Caco-2 (cell line): ENCODE results near the gene BLTP3A. TPM values are rescaled to one million over a fixed set of nuclear protein-coding genes. Genes with fewer than 3 reads are reported as not detected.
"Not testable (repeated sequence)": the region's sequence is repeated elsewhere in the genome, so short reads cannot be mapped to it uniquely, and the experiment has no call there.

Source experiments
- BruUV-seq: library from RNA; stranded (reverse); fragments of 400-500 nt; replicated peaks from 2 replicates; lab custom pipeline; 2021; lab: Mats Ljungman, UMichigan
- CTCF ChIA-PET: fragments of 300-600 bp; sonication (Branson Sonifier 250); formaldehyde crosslinking; loops from one replicate; lab custom pipeline; 2022; ENCODE audit warnings: antibody characterized with exemption; lab: Charles Lee
- POLR2A ChIA-PET: fragments of 300-600 bp; sonication (Branson Sonifier 250); formaldehyde crosslinking; loops from one replicate; lab custom pipeline; 2022; ENCODE audit warnings: antibody characterized with exemption; lab: Charles Lee
- DNase-seq, 2 experiments: peaks; one replicate each; pipeline versions ENCODE4 v3.0.0 to v3.0.0-alpha.2; 2020 to 2022
- H3K27me3 ChIP-seq: replicated peaks from 2 replicates; pipeline ENCODE4 v1.6.0; 2011; ENCODE audit warnings: low read length; ENCODE audit not compliant: control insufficient read depth, insufficient read depth
- H3K36me3 ChIP-seq: 2 replicates; pipeline ENCODE4 v1.5.1; 2011; ENCODE audit warnings: low read length; ENCODE audit not compliant: control insufficient read depth, insufficient read depth
- H3K4me1 ChIP-seq: fragments of 250-450 bp; sonication (Bioruptor Pico); 2 replicates; pipeline ENCODE4 v1.5.1; 2020; ENCODE audit warnings: mild to moderate bottlenecking
- H3K4me3 ChIP-seq: 2 replicates; pipeline ENCODE4 v1.5.1; 2011; ENCODE audit warnings: low read depth, mild to moderate bottlenecking, control low read depth, low read length
- H3K9me3 ChIP-seq: fragments of 250-450 bp; sonication (Bioruptor Pico); 2 replicates; pipeline ENCODE4 v1.5.1; 2020; ENCODE audit warnings: mild to moderate bottlenecking, moderate library complexity
- H3K27ac Mint-ChIP-seq: one replicate; pipeline ENCODE4 v1.8.0; 2022; ENCODE audit warnings: mixed read lengths; ENCODE audit not compliant: unreplicated experiment
- H3K27me3 Mint-ChIP-seq: one replicate; pipeline ENCODE4 v1.8.0; 2022; ENCODE audit warnings: mixed read lengths; ENCODE audit not compliant: insufficient read depth, unreplicated experiment
- H3K36me3 Mint-ChIP-seq: one replicate; pipeline ENCODE4 v1.8.0; 2022; ENCODE audit warnings: mild to moderate bottlenecking, mixed read lengths; ENCODE audit not compliant: insufficient read depth, unreplicated experiment
- H3K4me1 Mint-ChIP-seq: one replicate; pipeline ENCODE4 v1.8.0; 2022; ENCODE audit warnings: low read depth, mixed read lengths; ENCODE audit not compliant: unreplicated experiment
- H3K4me3 Mint-ChIP-seq: one replicate; pipeline ENCODE4 v1.8.0; 2022; ENCODE audit warnings: mild to moderate bottlenecking, moderate library complexity, mixed read lengths; ENCODE audit not compliant: unreplicated experiment
- H3K9me3 Mint-ChIP-seq: one replicate; pipeline ENCODE4 v1.8.0; 2022; ENCODE audit warnings: mixed read lengths; ENCODE audit not compliant: unreplicated experiment
- intact Hi-C: fragments of 100-400 bp; cut with micrococcal nuclease; formaldehyde crosslinking; loops from one replicate; pipeline ENCODE4 v1.10.0; 2022; ENCODE audit not compliant: unreplicated experiment
- total RNA-seq: library from RNA; stranded (reverse); gene quantifications from 2 replicates; pipeline ENCODE4 v1.2.3, GENCODE V29; 2022
- TF ChIP-seq, protein P1 (sequence below), 2 experiments: fragments of 200-600 bp in 1 of 2; IDR thresholded peaks; 1 replicate in 1 of 2; 2 replicates in 1 of 2; pipeline versions ENCODE4 v1.5.1 to v1.8.0; 2011 to 2022; ENCODE audit warnings: antibody characterized with exemption in 1 of 2, control low read depth in 1 of 2, inconsistent platforms in 1 of 2, low read depth in 1 of 2, low read length in 1 of 2, mild to moderate bottlenecking in 1 of 2, moderate library complexity in 1 of 2; ENCODE audit not compliant: insufficient read depth in 1 of 2, severe bottlenecking in 1 of 2, unreplicated experiment in 1 of 2

BLTP3A gene
- total RNA-seq, 1 experiment from 2014 or later: 41.6 TPM

DNA sequence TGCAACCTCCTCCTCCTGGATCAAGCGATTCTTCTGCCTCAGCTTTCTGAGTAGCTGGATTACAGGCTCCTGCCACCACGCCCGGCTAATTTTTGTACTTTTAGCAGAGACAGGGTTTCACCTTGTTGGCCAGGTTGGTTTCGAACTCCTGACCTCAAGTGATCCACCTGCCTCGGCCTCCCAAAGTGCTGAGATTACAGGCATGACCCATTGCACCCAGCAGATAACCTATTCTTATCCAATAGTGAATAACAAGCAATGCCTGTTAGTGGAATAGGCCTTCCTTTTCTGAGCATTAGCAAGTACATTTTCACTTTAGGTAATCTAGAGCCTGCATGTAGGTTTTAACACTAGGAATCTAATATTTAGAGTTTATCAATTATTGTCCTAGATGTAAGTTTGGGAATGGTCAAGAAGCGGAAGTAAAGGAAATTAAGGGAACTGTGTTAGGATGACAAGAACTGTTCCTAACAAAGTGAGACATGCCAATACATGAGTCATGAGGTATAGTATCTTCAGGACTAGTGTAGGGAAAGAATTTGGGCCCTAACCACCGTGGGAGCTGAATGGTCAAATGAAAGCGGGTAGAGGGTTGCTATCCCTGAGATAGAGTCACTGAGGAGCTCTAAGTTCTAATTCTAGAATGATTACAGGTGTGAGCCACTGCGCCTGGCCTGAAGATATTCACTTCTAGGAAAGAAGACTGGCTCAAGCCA is 15.0 kb downstream of the BLTP3A start:
- TF ChIP-seq, protein P1, sequence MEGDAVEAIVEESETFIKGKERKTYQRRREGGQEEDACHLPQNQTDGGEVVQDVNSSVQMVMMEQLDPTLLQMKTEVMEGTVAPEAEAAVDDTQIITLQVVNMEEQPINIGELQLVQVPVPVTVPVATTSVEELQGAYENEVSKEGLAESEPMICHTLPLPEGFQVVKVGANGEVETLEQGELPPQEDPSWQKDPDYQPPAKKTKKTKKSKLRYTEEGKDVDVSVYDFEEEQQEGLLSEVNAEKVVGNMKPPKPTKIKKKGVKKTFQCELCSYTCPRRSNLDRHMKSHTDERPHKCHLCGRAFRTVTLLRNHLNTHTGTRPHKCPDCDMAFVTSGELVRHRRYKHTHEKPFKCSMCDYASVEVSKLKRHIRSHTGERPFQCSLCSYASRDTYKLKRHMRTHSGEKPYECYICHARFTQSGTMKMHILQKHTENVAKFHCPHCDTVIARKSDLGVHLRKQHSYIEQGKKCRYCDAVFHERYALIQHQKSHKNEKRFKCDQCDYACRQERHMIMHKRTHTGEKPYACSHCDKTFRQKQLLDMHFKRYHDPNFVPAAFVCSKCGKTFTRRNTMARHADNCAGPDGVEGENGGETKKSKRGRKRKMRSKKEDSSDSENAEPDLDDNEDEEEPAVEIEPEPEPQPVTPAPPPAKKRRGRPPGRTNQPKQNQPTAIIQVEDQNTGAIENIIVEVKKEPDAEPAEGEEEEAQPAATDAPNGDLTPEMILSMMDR (IDR thresholded peaks at IDR 0.05; ENCODE audit: insufficient read depth in 1 of 2, low read depth in 1 of 2, low read length in 1 of 2, severe bottlenecking in 1 of 2, unreplicated experiment in 1 of 2): no peak
- Mint-ChIP-seq H3K4me3 (no peak overlapping the region), H3K27me3 (no peaks in the 10 kb centered on the region), H3K36me3 (peaks cover 21% of the 10 kb centered on the region), H3K4me1 (peaks cover 16% of the 10 kb centered on the region), H3K9me3 (no peaks in the 10 kb centered on the region), H3K27ac (peak overlapping the region; percentile 55)
- no peak for DNase-seq
- Histone ChIP-seq H3K4me1 (peaks cover 55% of the 10 kb centered on the region), H3K36me3 (no peaks in the 10 kb centered on the region), H3K9me3 (no peaks in the 10 kb centered on the region), H3K27me3 (no peaks in the 10 kb centered on the region), H3K4me3 (no peak overlapping the region)
- intact Hi-C loops: no loop called here
- BruUV-seq: no TSS peak
- ChIA-PET CTCF (no interaction called here), POLR2A (no interaction called here)

DNA sequence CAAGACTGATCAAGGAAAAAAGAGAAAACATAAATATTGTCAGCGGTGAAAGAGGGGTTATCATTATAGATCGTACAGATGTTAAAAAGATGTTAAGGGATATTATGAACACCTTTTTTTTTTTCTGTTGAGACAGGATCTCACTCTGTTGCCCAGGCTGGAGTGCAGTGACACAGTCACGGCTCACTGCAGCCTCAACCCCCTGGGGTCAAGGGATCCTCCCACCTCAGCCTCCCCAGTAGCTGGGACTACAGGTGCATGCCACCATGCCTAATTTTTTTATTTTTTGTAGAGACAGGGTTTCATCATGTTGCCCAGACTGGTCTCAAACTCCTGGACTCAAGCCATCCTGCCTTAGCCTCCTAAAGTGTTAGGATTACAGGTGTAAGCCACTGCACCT is 16.6 kb downstream of the BLTP3A start:
- H3K27me3 ChIP-seq, H3K4me3 ChIP-seq, H3K9me3 ChIP-seq, H3K27ac Mint-ChIP-seq, POLR2A ChIA-PET, intact Hi-C loops, BruUV-seq, H3K27me3 Mint-ChIP-seq, H3K4me3 Mint-ChIP-seq, H3K36me3 ChIP-seq, H3K9me3 Mint-ChIP-seq, DNase-seq, CTCF ChIA-PET: not testable (repeated sequence)
- Mint-ChIP-seq H3K36me3 (peaks cover 21% of the 10 kb centered on the region), H3K4me1 (peaks cover 16% of the 10 kb centered on the region)
- H3K4me1 ChIP-seq: peaks cover 57% of the 10 kb centered on the region

DNA sequence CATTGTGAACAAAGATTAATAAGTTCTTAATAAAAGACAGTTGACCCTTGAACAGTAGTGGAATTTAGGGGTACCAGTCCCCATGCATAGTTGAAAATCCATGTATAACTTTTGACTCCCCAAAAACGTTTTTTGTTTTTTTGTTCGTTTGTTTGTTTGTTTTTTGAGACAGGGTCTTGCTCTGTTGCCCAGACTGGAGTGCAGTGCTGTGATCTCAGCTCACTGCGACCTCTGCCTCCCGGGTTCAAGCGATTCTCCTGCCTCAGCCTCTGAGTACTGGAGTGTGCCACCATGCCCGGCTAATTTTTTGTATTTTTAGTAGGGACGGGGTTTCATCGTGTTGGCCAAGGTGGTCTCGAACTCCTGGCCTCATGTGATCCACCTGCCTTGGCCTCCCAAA is 17.5 kb downstream of the BLTP3A start:
- BruUV-seq, POLR2A ChIA-PET, H3K36me3 ChIP-seq, H3K27ac Mint-ChIP-seq, intact Hi-C loops, H3K9me3 Mint-ChIP-seq, H3K4me3 Mint-ChIP-seq, H3K9me3 ChIP-seq, H3K27me3 Mint-ChIP-seq, DNase-seq, H3K4me3 ChIP-seq, H3K27me3 ChIP-seq: not testable (repeated sequence)
- CTCF ChIA-PET: interaction anchor here (0.5 kb wide), 1 partner anchor 78 kb away, joined by 3 read pairs; no protein-coding TSS in a partner anchor
- H3K36me3 Mint-ChIP-seq: peaks cover 21% of the 10 kb centered on the region
- H3K4me1 ChIP-seq: peaks cover 51% of the 10 kb centered on the region
- H3K4me1 Mint-ChIP-seq: peaks cover 13% of the 10 kb centered on the region

DNA sequence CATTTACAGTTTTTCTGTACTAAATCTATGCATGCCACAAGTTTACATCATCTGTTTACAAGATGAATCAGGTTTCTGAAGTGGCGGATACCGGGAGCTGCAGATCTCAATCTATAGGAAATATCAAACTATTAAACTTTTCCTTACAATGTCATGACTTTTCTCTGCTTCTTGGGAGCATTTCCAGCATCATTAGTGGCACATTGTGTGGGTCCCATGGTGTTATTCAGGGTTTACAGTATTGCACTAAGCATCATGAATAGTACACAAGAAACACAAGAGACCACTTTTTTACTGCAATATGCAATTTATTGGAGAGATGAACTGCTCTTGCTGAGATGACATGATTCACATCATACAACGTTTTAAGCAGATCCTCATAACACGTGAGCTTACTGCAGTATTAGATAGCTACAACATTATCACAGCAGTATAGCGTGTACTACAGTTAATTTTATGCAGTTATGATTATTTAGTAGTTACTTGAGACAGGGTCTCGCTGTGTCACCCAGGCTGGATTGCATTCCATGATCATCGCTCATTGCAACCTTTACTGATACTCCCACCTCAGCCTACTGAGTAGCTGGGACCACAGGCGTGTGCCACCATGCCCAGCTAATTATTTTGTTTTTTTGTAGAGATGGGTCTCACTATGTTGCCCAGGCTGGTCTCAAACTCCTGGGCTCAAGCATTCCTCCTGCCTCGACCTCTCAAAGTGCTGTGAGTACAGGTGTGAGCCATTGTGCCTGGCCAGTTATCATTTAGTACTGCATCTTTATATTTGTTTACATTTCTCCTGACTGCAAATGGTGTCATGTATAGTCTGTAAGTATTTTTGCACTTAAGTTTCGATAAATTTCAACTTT is 18.4 kb downstream of the BLTP3A start:
- intact Hi-C loops: no loop called here
- TF ChIP-seq, protein P1 (IDR thresholded peaks at IDR 0.05; ENCODE audit: insufficient read depth in 1 of 2, low read depth in 1 of 2, low read length in 1 of 2, severe bottlenecking in 1 of 2, unreplicated experiment in 1 of 2): no peak
- Mint-ChIP-seq H3K27ac (no peak overlapping the region), H3K9me3 (no peaks in the 10 kb centered on the region), H3K4me3 (no peak overlapping the region), H3K36me3 (peaks cover 21% of the 10 kb centered on the region), H3K4me1 (peaks cover 15% of the 10 kb centered on the region), H3K27me3 (no peaks in the 10 kb centered on the region)
- Histone ChIP-seq H3K36me3 (no peaks in the 10 kb centered on the region), H3K9me3 (no peaks in the 10 kb centered on the region), H3K27me3 (no peaks in the 10 kb centered on the region), H3K4me1 (peaks cover 52% of the 10 kb centered on the region), H3K4me3 (no peak overlapping the region)
- ChIA-PET POLR2A (interaction anchor here (0.5 kb wide), 1 partner anchor 114 kb away, joined by 3 read pairs; no protein-coding TSS in a partner anchor), CTCF (no interaction called here)
- DNase-seq: no peak
- BruUV-seq: no TSS peak
